ENCODE measurements around the gene PRR23E. TPM values are rescaled to one million over a fixed set of nuclear protein-coding genes. Genes with fewer than 3 reads are reported as not detected.
A peak's percentile ranks its signal among the peaks of the same experiment; 100 is the strongest.

Gene PRR23E
- total RNA-seq, 1 donor from 2014 or later, result not detected

DNA sequence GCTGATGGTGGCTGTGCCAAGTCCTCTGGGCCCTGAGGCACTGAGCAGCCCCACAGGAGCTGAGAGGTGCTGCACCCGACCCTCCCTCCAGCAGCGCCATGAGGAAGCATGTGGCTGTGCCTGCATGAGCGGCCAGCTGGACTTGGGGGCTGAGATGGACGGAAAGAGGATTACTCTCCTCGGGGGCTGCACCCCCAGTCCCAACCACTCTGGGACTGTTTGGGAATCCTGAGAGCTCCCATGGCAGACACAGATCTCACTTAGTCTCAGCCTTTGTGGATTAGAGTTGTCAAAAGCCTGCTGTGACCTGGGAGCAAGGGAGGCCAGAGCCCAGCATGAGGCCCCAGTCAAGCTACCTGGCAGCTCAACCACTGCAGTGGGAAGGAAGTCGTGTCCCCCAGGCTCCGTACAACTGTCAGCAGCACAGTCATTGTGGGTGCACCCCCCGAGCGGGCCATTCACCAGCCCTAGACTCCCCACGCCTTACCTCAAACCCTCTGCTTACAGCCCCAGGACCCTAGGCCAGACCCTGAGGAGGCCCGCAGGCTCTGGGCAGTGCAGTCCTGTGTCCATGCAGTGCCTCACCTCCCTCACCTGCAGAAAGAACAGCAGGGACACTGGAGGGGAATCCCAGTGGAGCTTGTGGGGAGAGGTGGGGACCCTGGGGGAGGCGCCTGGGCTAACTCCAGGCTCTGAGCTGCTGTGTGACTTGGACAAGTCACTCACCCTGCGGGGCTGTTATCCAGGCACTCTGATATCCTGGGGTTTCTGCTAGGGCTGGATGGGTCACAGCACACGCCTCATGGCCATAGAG, 17.1 kb downstream of the PRR23E start:
- peaks cover 12% of the 10 kb centered on the region for H3K27me3 Mint-ChIP-seq
- H3K36me3 Mint-ChIP-seq, result no peaks in the 10 kb centered on the region
- no peak overlapping the region for H3K4me3 Mint-ChIP-seq
- peak; percentile 52 for DNase-seq (ENCODE audit: extremely low spot score, unreplicated experiment)
- TF ChIP-seq, protein P1, sequence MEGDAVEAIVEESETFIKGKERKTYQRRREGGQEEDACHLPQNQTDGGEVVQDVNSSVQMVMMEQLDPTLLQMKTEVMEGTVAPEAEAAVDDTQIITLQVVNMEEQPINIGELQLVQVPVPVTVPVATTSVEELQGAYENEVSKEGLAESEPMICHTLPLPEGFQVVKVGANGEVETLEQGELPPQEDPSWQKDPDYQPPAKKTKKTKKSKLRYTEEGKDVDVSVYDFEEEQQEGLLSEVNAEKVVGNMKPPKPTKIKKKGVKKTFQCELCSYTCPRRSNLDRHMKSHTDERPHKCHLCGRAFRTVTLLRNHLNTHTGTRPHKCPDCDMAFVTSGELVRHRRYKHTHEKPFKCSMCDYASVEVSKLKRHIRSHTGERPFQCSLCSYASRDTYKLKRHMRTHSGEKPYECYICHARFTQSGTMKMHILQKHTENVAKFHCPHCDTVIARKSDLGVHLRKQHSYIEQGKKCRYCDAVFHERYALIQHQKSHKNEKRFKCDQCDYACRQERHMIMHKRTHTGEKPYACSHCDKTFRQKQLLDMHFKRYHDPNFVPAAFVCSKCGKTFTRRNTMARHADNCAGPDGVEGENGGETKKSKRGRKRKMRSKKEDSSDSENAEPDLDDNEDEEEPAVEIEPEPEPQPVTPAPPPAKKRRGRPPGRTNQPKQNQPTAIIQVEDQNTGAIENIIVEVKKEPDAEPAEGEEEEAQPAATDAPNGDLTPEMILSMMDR (conservative IDR thresholded peaks at IDR 0.05), result no peak
- no peak overlapping the region for H3K27ac Mint-ChIP-seq
- no peaks in the 10 kb centered on the region for H3K9me3 Mint-ChIP-seq
- no peaks in the 10 kb centered on the region for H3K4me1 Mint-ChIP-seq (ENCODE audit: unreplicated experiment)

- peak; percentile 31 for DNase-seq (ENCODE audit: extremely low spot score, unreplicated experiment)
- no peaks in the 10 kb centered on the region for H3K4me1 Mint-ChIP-seq (ENCODE audit: unreplicated experiment)
- H3K27ac Mint-ChIP-seq, result no peak overlapping the region
- no peak overlapping the region for H3K4me3 Mint-ChIP-seq
- H3K9me3 Mint-ChIP-seq, result no peaks in the 10 kb centered on the region
- TF ChIP-seq, protein P1 (conservative IDR thresholded peaks at IDR 0.05), result no peak
- H3K27me3 Mint-ChIP-seq, result peaks cover 18% of the 10 kb centered on the region
- H3K36me3 Mint-ChIP-seq, result no peaks in the 10 kb centered on the region
These were observed 17.7 kb downstream of the PRR23E start for GRCh38 chr3:127210654-127210943.

DNA sequence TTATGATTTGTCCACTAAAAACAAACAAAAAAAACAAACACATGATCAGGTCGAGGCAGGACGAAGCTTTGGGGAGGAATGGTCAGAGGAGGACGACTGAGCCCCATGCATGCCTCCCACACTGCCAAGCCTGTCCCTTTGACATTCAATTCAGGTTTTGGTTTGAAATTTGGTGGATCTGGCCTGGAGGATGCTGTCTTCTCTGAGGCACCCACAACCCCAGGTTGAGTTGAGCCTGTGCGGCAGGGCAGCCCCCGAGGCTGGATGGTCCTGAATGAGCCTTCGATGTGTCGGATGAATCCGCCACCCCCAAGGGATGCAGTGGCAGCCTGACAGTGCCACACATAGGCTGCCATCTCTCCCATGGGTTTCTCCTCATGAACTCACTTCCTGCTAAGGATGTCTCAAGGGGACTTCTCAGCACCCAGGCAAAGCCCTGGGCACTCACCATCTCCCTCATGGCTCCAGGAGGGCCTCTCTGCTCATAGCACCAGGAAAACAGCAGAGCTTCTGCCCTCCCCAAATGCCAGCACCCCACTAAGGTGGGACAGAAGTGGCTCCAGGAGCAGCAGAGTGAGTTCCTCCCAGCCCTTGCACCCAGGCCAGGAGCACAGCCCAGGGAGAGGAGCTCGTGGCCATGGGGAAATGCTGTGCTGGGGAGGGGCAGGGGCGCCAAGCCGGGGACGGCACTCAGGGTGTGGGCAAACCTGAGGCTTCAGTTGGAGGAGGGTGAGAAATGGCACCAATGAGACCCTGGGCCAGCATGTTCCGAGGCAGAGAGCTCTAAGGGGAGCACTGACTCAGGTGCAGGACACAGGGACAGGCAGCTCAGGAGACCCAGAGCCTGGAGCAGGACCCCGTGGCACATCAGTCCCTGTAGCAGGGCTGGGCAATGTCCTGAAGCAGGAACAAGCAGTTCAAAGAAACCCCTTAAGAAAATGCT, 18.5 kb downstream of the PRR23E start:
- peak; percentile 61 for DNase-seq (ENCODE audit: extremely low spot score, unreplicated experiment)
- Mint-ChIP-seq H3K9me3 (no peaks in the 10 kb centered on the region), H3K4me1 (ENCODE audit: unreplicated experiment) (no peaks in the 10 kb centered on the region), H3K27ac (no peak overlapping the region), H3K4me3 (no peak overlapping the region), H3K27me3 (peaks cover 22% of the 10 kb centered on the region), H3K36me3 (no peaks in the 10 kb centered on the region)
- TF ChIP-seq, protein P1 (conservative IDR thresholded peaks at IDR 0.05), result no peak

- Mint-ChIP-seq H3K4me3 (no peak overlapping the region), H3K27me3 (peaks cover 22% of the 10 kb centered on the region), H3K36me3 (no peaks in the 10 kb centered on the region), H3K9me3 (no peaks in the 10 kb centered on the region), H3K4me1 (ENCODE audit: unreplicated experiment) (no peaks in the 10 kb centered on the region), H3K27ac (no peak overlapping the region)
- no peak for DNase-seq (ENCODE audit: extremely low spot score, unreplicated experiment)
- TF ChIP-seq, protein P1 (conservative IDR thresholded peaks at IDR 0.05), result no peak
These were observed 19.3 kb downstream of the PRR23E start for GRCh38 chr3:127212231-127212630.

- peak; percentile 42 for DNase-seq (ENCODE audit: extremely low spot score, unreplicated experiment)
- no peaks in the 10 kb centered on the region for H3K9me3 Mint-ChIP-seq
- no peak overlapping the region for H3K4me3 Mint-ChIP-seq
- H3K4me1 Mint-ChIP-seq (ENCODE audit: unreplicated experiment), result no peaks in the 10 kb centered on the region
- H3K36me3 Mint-ChIP-seq, result no peaks in the 10 kb centered on the region
- peaks cover 22% of the 10 kb centered on the region for H3K27me3 Mint-ChIP-seq
- H3K27ac Mint-ChIP-seq, result no peak overlapping the region
- TF ChIP-seq, protein P1 (conservative IDR thresholded peaks at IDR 0.05), result no peak
These were observed 19.8 kb downstream of the PRR23E start for GRCh38 chr3:127212711-127213110.
